HG03196 (cell line): ENCODE data around the gene THAP9.

Experiments used
- ATAC-seq: cut with Tn5 transposase; IDR thresholded peaks from one replicate; pipeline ENCODE4 v1.9.1; 2021; ENCODE audit not compliant: unreplicated experiment

The THAP9 gene

GRCh38 chr4:82957045-82957444 is 56.5 kb downstream of the THAP9 start:
- no peak for ATAC-seq

GRCh38 chr4:82965763-82966162 is 65.2 kb downstream of the THAP9 start:
- ATAC-seq, result no peak

GRCh38 chr4:82968972-82969371 is 68.4 kb downstream of the THAP9 start:
- no peak for ATAC-seq

GRCh38 chr4:82969414-82969813 is 68.9 kb downstream of the THAP9 start:
- no peak for ATAC-seq
